ENCODE data around the gene CPSF7. TPM values are rescaled to one million over a fixed set of nuclear protein-coding genes. Genes with fewer than 3 reads are reported as not detected.
A peak's percentile ranks its signal among the peaks of the same experiment; 100 is the strongest.

The CPSF7 gene

GRCh38 chr11:61354208-61354607 is 75.6 kb downstream of the CPSF7 start:
- H4K91ac ChIP-seq (ENCODE audit: low read length) = no peak overlapping the region
- no peak overlapping the region for H3K27ac ChIP-seq (ENCODE audit: low read length, poor library complexity, severe bottlenecking)
- 79% methylated on average over 2 of the region's 2 CpGs for WGBS
- no peak overlapping the region for H2BK120ac ChIP-seq (ENCODE audit: low read depth, low read length)
- no peak overlapping the region for H3K14ac ChIP-seq (ENCODE audit: low read length in 2 of 2)
- H2AK5ac ChIP-seq (ENCODE audit: low read length, severe bottlenecking) = no peak overlapping the region
- no peak overlapping the region for H3K23ac ChIP-seq (ENCODE audit: low read length in 2 of 2)
- peaks cover 14% of the 10 kb centered on the region for H3K79me1 ChIP-seq (replicated peaks; ENCODE audit: low read length, poor library complexity, severe bottlenecking)
- H3K18ac ChIP-seq (ENCODE audit: low read depth in 1 of 2, low read length in 2 of 2) = no peak overlapping the region
- no peaks in the 10 kb centered on the region for H3K4me1 ChIP-seq (ENCODE audit: control insufficient read depth, insufficient read depth, low read depth, low read length)
- no peak overlapping the region for H2AFZ ChIP-seq (ENCODE audit: low read depth, low read length)
- no peak overlapping the region for H3K4me2 ChIP-seq (ENCODE audit: low read length, poor library complexity, severe bottlenecking)
- no peak overlapping the region for H2BK5ac ChIP-seq (ENCODE audit: low read depth, low read length, poor library complexity, severe bottlenecking)
- H3K27me3 ChIP-seq (ENCODE audit: control insufficient read depth in 1 of 2, insufficient read depth in 1 of 2, low read length in 2 of 2) = no peaks in the 10 kb centered on the region
- H3K4me3 ChIP-seq (ENCODE audit: insufficient read depth in 1 of 2, low read depth in 1 of 2, low read length in 2 of 2) = no peak overlapping the region
- H4K8ac ChIP-seq (ENCODE audit: low read length) = no peak overlapping the region
- H2BK12ac ChIP-seq (ENCODE audit: low read length in 2 of 2) = no peak overlapping the region
- no peak overlapping the region for H3K4ac ChIP-seq (ENCODE audit: low read depth in 1 of 2, low read length in 2 of 2)
- H3K9me3 ChIP-seq (ENCODE audit: control insufficient read depth, low read length) = no peaks in the 10 kb centered on the region
- DNase-seq = no peak
- H3K9ac ChIP-seq (ENCODE audit: low read length) = no peak overlapping the region
- H3K36me3 ChIP-seq (ENCODE audit: control insufficient read depth in 1 of 2, insufficient read depth in 2 of 2, low read depth in 1 of 2, low read length in 2 of 2) = peaks cover 46 to 76% of the 10 kb centered on the region in 2 experiments
- no peak overlapping the region for H2BK15ac ChIP-seq (ENCODE audit: low read depth, poor library complexity, severe bottlenecking)

GRCh38 chr11:61353131-61354067 is 76.4 kb downstream of the CPSF7 start:
- no peak overlapping the region for H3K23ac ChIP-seq (ENCODE audit: low read length in 2 of 2)
- H3K4me1 ChIP-seq (ENCODE audit: control insufficient read depth, insufficient read depth, low read depth, low read length) = no peaks in the 10 kb centered on the region
- DNase-seq = no peak
- peaks cover 11% of the 10 kb centered on the region for H3K79me1 ChIP-seq (replicated peaks; ENCODE audit: low read length, poor library complexity, severe bottlenecking)
- H2BK15ac ChIP-seq (ENCODE audit: low read depth, poor library complexity, severe bottlenecking) = no peak overlapping the region
- no peak overlapping the region for H3K9ac ChIP-seq (ENCODE audit: low read length)
- H3K27ac ChIP-seq (ENCODE audit: low read length, poor library complexity, severe bottlenecking) = no peak overlapping the region
- H2BK12ac ChIP-seq (ENCODE audit: low read length in 2 of 2) = no peak overlapping the region
- no peaks in the 10 kb centered on the region for H3K9me3 ChIP-seq (ENCODE audit: control insufficient read depth, low read length)
- H4K91ac ChIP-seq (ENCODE audit: low read length) = no peak overlapping the region
- H2AFZ ChIP-seq (ENCODE audit: low read depth, low read length) = no peak overlapping the region
- H3K4me2 ChIP-seq (ENCODE audit: low read length, poor library complexity, severe bottlenecking) = no peak overlapping the region
- H3K36me3 ChIP-seq (ENCODE audit: control insufficient read depth in 1 of 2, insufficient read depth in 2 of 2, low read depth in 1 of 2, low read length in 2 of 2) = peaks cover 54 to 84% of the 10 kb centered on the region in 2 experiments
- H3K4ac ChIP-seq (ENCODE audit: low read depth in 1 of 2, low read length in 2 of 2) = no peak overlapping the region
- WGBS = 90% methylated on average over 11 of the region's 15 CpGs
- H4K8ac ChIP-seq (ENCODE audit: low read length) = peak overlapping the region; percentile 4
- H3K14ac ChIP-seq (ENCODE audit: low read length in 2 of 2) = no peak overlapping the region
- H2BK5ac ChIP-seq (ENCODE audit: low read depth, low read length, poor library complexity, severe bottlenecking) = no peak overlapping the region
- H2AK5ac ChIP-seq (ENCODE audit: low read length, severe bottlenecking) = no peak overlapping the region
- H2BK120ac ChIP-seq (ENCODE audit: low read depth, low read length) = no peak overlapping the region
- no peaks in the 10 kb centered on the region for H3K27me3 ChIP-seq (ENCODE audit: control insufficient read depth in 1 of 2, insufficient read depth in 1 of 2, low read length in 2 of 2)
- H3K4me3 ChIP-seq (ENCODE audit: insufficient read depth in 1 of 2, low read depth in 1 of 2, low read length in 2 of 2) = no peak overlapping the region
- no peak overlapping the region for H3K18ac ChIP-seq (ENCODE audit: low read depth in 1 of 2, low read length in 2 of 2)

Small RNA genes lying within 50 kb of the gene (small RNA-seq; reads per million reads assigned to genes)
- not detected for gene RN7SL23P (ENCODE audit: low read depth)

Measured in mesenchymal stem cell (in vitro differentiated cells and primary cell).